ENCODE data around the gene EXOC6B.

EXOC6B gene

DNA sequence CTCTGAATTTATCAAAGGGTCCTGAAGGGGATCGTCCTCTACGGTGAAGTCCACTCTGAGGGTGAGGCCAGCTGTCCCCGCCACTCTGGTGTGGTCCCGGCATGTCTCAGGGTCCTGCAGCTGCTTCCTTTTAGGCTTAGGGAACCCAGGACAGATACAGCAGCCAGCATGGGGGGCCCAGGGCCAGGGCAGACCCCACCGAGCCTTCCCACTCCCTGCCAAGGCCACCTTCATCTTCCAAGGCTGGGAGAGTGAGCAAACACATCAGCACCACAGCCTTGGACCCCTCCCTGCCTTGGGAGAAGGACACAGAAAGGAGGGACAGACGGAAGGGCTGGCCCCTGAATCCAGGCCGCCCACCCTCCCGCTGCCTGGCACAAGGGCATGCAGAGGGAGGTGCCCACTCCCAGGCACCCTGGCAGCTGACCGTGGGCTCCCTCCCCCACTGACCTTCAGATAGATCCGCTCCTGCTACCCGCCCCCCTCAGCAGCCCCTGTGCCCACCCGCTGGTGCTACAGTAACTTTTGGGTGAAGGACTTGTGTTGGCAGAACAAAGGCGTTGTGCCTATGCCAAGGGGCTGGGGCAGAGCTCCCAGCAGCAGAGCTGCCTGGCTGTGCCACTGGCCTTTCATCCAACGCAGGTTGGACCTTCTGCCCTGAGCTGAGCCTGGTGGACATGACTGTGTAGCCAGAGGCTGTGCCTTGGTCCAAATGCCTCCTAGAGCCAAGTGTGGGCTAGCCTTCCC is 685.8 kb downstream of the EXOC6B start:
- Histone ChIP-seq H4K8ac (ENCODE audit: low read depth, low read length) (no peak overlapping the region), H3K18ac (ENCODE audit: low read length) (peak overlapping the region; percentile 75), H2AFZ (ENCODE audit: low read length) (no peak overlapping the region), H2AK5ac (ENCODE audit: low read depth, low read length) (peak overlapping the region; percentile 91), H3K4me2 (ENCODE audit: insufficient read depth, low read length, poor library complexity, severe bottlenecking) (no peak overlapping the region), H2BK120ac (ENCODE audit: low read depth, low read length) (peak overlapping the region; percentile 10), H3K14ac (ENCODE audit: low read length) (no peak overlapping the region), H2BK5ac (ENCODE audit: low read length) (peak overlapping the region; percentile 42), H3K27ac (replicated peaks; ENCODE audit: low read length) (no peak overlapping the region), H3K23ac (ENCODE audit: low read depth, low read length, poor library complexity) (no peak overlapping the region), H3K9me3 (replicated peaks in 1 of 2; ENCODE audit: control insufficient read depth in 2 of 2, insufficient read depth in 1 of 2, low read depth in 1 of 2, low read length in 2 of 2) (peaks cover 2 to 4% of the 10 kb centered on the region in 2 donors), H2BK15ac (ENCODE audit: low read length) (peak overlapping the region; percentile 99), H3K4me3 (ENCODE audit: low read length in 2 of 2) (no peak overlapping the region), H4K91ac (ENCODE audit: low read depth, low read length, poor library complexity) (no peak overlapping the region), H3K36me3 (replicated peaks in 1 of 2; ENCODE audit: control insufficient read depth in 2 of 2, insufficient read depth in 2 of 2, low read length in 2 of 2) (no peaks in the 10 kb centered on the region), H2BK12ac (ENCODE audit: low read length) (no peak overlapping the region), H3K27me3 (ENCODE audit: control insufficient read depth in 3 of 3, insufficient read depth in 3 of 3, low read depth in 1 of 3, low read length in 3 of 3) (peaks cover 6 to 71% (median 34%) of the 10 kb centered on the region in 3 experiments), H3K79me1 (ENCODE audit: low read depth, low read length) (no peaks in the 10 kb centered on the region), H3K9ac (ENCODE audit: low read depth, low read length, poor library complexity) (no peak overlapping the region), H3K4me1 (ENCODE audit: control insufficient read depth in 2 of 2, insufficient read depth in 1 of 2, low read depth in 1 of 2, low read length in 2 of 2) (peaks cover 17 to 48% of the 10 kb centered on the region in 2 donors), H3K4ac (ENCODE audit: low read length) (no peak overlapping the region)
- no CpG with 5 or more reads among the region's 14 CpGs for WGBS, 2 donors (ENCODE audit: extremely low coverage in 2 of 2, insufficient read length in 2 of 2, insufficient replicate concordance in 1 of 2)
- DNase-seq (ENCODE audit: low spot score), result no peak

DNA sequence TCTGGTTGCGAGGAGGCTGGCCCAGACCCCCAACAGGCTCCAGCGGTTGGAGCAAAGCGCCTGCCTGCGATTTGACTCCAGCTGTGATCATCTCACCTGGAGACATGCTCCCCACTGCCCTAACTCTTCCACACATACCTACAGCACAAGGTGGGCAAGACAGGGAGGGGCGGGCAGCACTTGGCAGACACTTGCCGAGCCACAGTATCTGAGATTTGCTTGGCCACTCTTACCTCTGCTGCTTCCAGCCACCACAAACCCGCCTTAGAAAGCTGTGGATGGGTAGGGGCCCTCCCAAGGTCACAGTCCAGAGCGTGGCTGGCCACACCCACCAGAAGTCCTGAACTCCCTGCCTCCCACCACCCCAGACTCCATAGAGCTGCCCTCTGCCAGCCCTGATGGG is 686.4 kb downstream of the EXOC6B start:
- H2BK120ac ChIP-seq (ENCODE audit: low read depth, low read length), result no peak overlapping the region
- no peaks in the 10 kb centered on the region for H3K79me1 ChIP-seq (ENCODE audit: low read depth, low read length)
- no peak overlapping the region for H3K4ac ChIP-seq (ENCODE audit: low read length)
- H3K27ac ChIP-seq (replicated peaks; ENCODE audit: low read length), result no peak overlapping the region
- peaks cover 6 to 66% (median 28%) of the 10 kb centered on the region in 3 experiments for H3K27me3 ChIP-seq (ENCODE audit: control insufficient read depth in 3 of 3, insufficient read depth in 3 of 3, low read depth in 1 of 3, low read length in 3 of 3)
- no peak overlapping the region for H4K91ac ChIP-seq (ENCODE audit: low read depth, low read length, poor library complexity)
- H4K8ac ChIP-seq (ENCODE audit: low read depth, low read length), result no peak overlapping the region
- peak overlapping the region; percentile 42 for H2BK5ac ChIP-seq (ENCODE audit: low read length)
- no peak overlapping the region for H3K4me2 ChIP-seq (ENCODE audit: insufficient read depth, low read length, poor library complexity, severe bottlenecking)
- H3K4me3 ChIP-seq (ENCODE audit: low read length in 2 of 2), result no peak overlapping the region
- peak overlapping the region; percentile 93 for H2BK15ac ChIP-seq (ENCODE audit: low read length)
- no peak overlapping the region for H2AK5ac ChIP-seq (ENCODE audit: low read depth, low read length)
- no peak overlapping the region for H2AFZ ChIP-seq (ENCODE audit: low read length)
- H3K23ac ChIP-seq (ENCODE audit: low read depth, low read length, poor library complexity), result no peak overlapping the region
- WGBS, 2 donors (ENCODE audit: extremely low coverage in 2 of 2, insufficient read length in 2 of 2, insufficient replicate concordance in 1 of 2), result no CpG with 5 or more reads among the region's 8 CpGs
- H3K9me3 ChIP-seq (replicated peaks in 1 of 2; ENCODE audit: control insufficient read depth in 2 of 2, insufficient read depth in 1 of 2, low read depth in 1 of 2, low read length in 2 of 2), result peaks cover 2 to 4% of the 10 kb centered on the region in 2 donors
- H3K4me1 ChIP-seq (ENCODE audit: control insufficient read depth in 2 of 2, insufficient read depth in 1 of 2, low read depth in 1 of 2, low read length in 2 of 2), result peaks cover 17 to 48% of the 10 kb centered on the region in 2 donors
- H2BK12ac ChIP-seq (ENCODE audit: low read length), result no peak overlapping the region
- no peak overlapping the region for H3K14ac ChIP-seq (ENCODE audit: low read length)
- H3K18ac ChIP-seq (ENCODE audit: low read length), result peak overlapping the region; percentile 75
- peak overlapping the region; percentile 6 for H3K9ac ChIP-seq (ENCODE audit: low read depth, low read length, poor library complexity)
- no peaks in the 10 kb centered on the region for H3K36me3 ChIP-seq (replicated peaks in 1 of 2; ENCODE audit: control insufficient read depth in 2 of 2, insufficient read depth in 2 of 2, low read length in 2 of 2)
- DNase-seq (ENCODE audit: low spot score), result no peak

DNA sequence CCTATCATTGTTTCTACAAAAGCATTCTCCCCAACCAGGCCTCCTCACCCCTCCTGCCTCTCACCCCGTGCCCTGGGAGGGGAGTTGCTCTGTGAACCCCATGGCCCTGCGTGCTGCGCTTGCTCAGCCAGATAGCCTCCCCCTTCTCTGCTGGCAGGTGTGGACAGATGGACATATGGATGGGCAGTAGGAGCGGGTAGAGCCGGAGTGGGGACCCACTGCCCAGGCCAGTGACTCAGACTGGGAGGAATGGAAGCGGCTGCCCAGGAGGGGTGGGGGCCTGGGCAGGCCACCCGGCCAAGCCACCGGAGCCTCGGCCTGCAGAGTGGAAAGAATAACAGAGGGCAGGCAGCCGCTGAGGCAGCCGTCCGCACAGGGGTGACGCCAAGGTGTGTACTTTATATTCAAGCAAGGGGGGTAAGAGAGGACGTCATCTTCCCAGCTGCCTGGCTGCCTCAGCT is 686.9 kb downstream of the EXOC6B start:
- no peaks in the 10 kb centered on the region for H3K79me1 ChIP-seq (ENCODE audit: low read depth, low read length)
- H3K4me1 ChIP-seq (ENCODE audit: control insufficient read depth in 2 of 2, insufficient read depth in 1 of 2, low read depth in 1 of 2, low read length in 2 of 2), result peaks cover 17 to 45% of the 10 kb centered on the region in 2 donors
- peak overlapping the region; percentile 10 for H2AK5ac ChIP-seq (ENCODE audit: low read depth, low read length)
- peak overlapping the region; percentile 72 for H3K18ac ChIP-seq (ENCODE audit: low read length)
- no CpG with 5 or more reads among the region's 14 CpGs for WGBS, 2 donors (ENCODE audit: extremely low coverage in 2 of 2, insufficient read length in 2 of 2, insufficient replicate concordance in 1 of 2)
- H3K4ac ChIP-seq (ENCODE audit: low read length), result no peak overlapping the region
- H2AFZ ChIP-seq (ENCODE audit: low read length), result no peak overlapping the region
- H2BK12ac ChIP-seq (ENCODE audit: low read length), result no peak overlapping the region
- H3K23ac ChIP-seq (ENCODE audit: low read depth, low read length, poor library complexity), result no peak overlapping the region
- peaks cover 3 to 62% (median 23%) of the 10 kb centered on the region in 3 experiments for H3K27me3 ChIP-seq (ENCODE audit: control insufficient read depth in 3 of 3, insufficient read depth in 3 of 3, low read depth in 1 of 3, low read length in 3 of 3)
- peaks cover under 1 to 4% of the 10 kb centered on the region in 2 donors for H3K9me3 ChIP-seq (replicated peaks in 1 of 2; ENCODE audit: control insufficient read depth in 2 of 2, insufficient read depth in 1 of 2, low read depth in 1 of 2, low read length in 2 of 2)
- no peak overlapping the region for H2BK5ac ChIP-seq (ENCODE audit: low read length)
- no peak overlapping the region for H3K14ac ChIP-seq (ENCODE audit: low read length)
- no peak overlapping the region for H4K91ac ChIP-seq (ENCODE audit: low read depth, low read length, poor library complexity)
- H2BK120ac ChIP-seq (ENCODE audit: low read depth, low read length), result peak overlapping the region; percentile 88
- H4K8ac ChIP-seq (ENCODE audit: low read depth, low read length), result no peak overlapping the region
- H3K27ac ChIP-seq (replicated peaks; ENCODE audit: low read length), result no peak overlapping the region
- no peak for DNase-seq (ENCODE audit: low spot score)
- H3K4me2 ChIP-seq (ENCODE audit: insufficient read depth, low read length, poor library complexity, severe bottlenecking), result no peak overlapping the region
- H3K4me3 ChIP-seq (ENCODE audit: low read length in 2 of 2), result no peak overlapping the region
- peak overlapping the region; percentile 93 for H2BK15ac ChIP-seq (ENCODE audit: low read length)
- peak overlapping the region; percentile 6 for H3K9ac ChIP-seq (ENCODE audit: low read depth, low read length, poor library complexity)
- H3K36me3 ChIP-seq (replicated peaks in 1 of 2; ENCODE audit: control insufficient read depth in 2 of 2, insufficient read depth in 2 of 2, low read length in 2 of 2), result no peaks in the 10 kb centered on the region

All from neuronal stem cell (in vitro differentiated cells).